ENCODE results near the gene CEP112.

CEP112 gene

GRCh38 chr17:65633988-65634387 is 557.9 kb downstream of the CEP112 start:
- H3K9me2 ChIP-seq (replicated peaks; ENCODE audit: insufficient read depth, low read length), result no peaks in the 10 kb centered on the region
- H4K20me1 ChIP-seq (ENCODE audit: low read depth, low read length), result no peaks in the 10 kb centered on the region
- H3K79me2 ChIP-seq (ENCODE audit: insufficient read depth, low read length), result no peaks in the 10 kb centered on the region
- H3K27me3 ChIP-seq (ENCODE audit: low read length), result no peaks in the 10 kb centered on the region
- H3K4me3 ChIP-seq (ENCODE audit: insufficient read depth, low read length, poor library complexity, severe bottlenecking), result no peak overlapping the region
- H3F3A ChIP-seq (ENCODE audit: insufficient read depth), result no peaks in the 10 kb centered on the region
- H3K36me3 ChIP-seq (ENCODE audit: low read length), result no peaks in the 10 kb centered on the region
- no peak overlapping the region for H3K27ac ChIP-seq (ENCODE audit: low read depth, low read length)
- no peak overlapping the region for H3K9ac ChIP-seq (ENCODE audit: low read length)
- no peak overlapping the region for H3K4me2 ChIP-seq (ENCODE audit: low read depth, low read length, poor library complexity, severe bottlenecking)
- no peaks in the 10 kb centered on the region for H3K9me3 ChIP-seq (ENCODE audit: insufficient read depth, low read length)
- H2AFZ ChIP-seq (ENCODE audit: low read depth, low read length, severe bottlenecking), result no peak overlapping the region
- TF ChIP-seq EZH2phosphoT487 (conservative IDR thresholded peaks at IDR 0.05; ENCODE audit: low read length), result no peak
- no peak for TF ChIP-seq CTCF (IDR thresholded peaks at IDR 0.05; ENCODE audit: insufficient read depth, low read length, poor library complexity, severe bottlenecking)

DNA sequence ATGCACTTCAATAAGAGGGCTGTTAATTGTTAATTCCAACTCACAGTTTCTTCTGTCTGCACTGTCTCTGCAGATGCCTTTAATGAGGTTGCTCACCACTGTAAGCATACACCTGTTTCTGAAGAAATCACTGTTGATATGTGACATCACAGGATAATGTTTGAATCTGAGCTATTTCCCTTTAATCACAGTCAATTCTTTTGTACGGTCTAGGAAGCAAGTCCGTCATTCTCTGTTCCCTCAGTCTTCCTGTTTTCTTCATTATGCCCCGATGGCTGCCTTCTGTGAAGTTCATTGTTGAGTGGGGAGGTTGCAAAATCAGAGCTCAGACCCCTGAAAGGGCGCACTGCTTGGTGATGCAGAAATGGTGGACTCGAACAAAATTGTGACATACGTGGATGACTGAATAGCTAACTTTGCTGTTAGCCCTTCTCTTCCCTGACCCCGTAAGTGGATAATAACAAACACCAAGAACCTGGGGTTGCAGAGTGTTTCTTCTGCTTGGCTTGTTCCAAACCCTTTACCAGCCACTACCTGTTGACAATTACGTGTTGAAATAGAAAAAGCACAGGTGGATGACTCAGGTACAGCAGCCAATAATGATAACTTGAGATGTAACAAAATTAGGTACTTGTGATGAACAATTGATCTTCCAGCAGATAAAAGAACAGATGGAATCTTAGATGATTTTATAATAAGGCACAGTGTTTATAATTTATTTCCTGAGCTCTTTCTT is 558.6 kb downstream of the CEP112 start:
- no peaks in the 10 kb centered on the region for H4K20me1 ChIP-seq (ENCODE audit: low read depth, low read length)
- H3K9me2 ChIP-seq (replicated peaks; ENCODE audit: insufficient read depth, low read length), result no peaks in the 10 kb centered on the region
- H2AFZ ChIP-seq (ENCODE audit: low read depth, low read length, severe bottlenecking), result no peak overlapping the region
- no peak overlapping the region for H3K27ac ChIP-seq (ENCODE audit: low read depth, low read length)
- H3F3A ChIP-seq (ENCODE audit: insufficient read depth), result no peaks in the 10 kb centered on the region
- H3K9ac ChIP-seq (ENCODE audit: low read length), result no peak overlapping the region
- H3K79me2 ChIP-seq (ENCODE audit: insufficient read depth, low read length), result no peaks in the 10 kb centered on the region
- no peaks in the 10 kb centered on the region for H3K36me3 ChIP-seq (ENCODE audit: low read length)
- TF ChIP-seq EZH2phosphoT487 (conservative IDR thresholded peaks at IDR 0.05; ENCODE audit: low read length) (no peak), CTCF (IDR thresholded peaks at IDR 0.05; ENCODE audit: insufficient read depth, low read length, poor library complexity, severe bottlenecking) (no peak)
- H3K9me3 ChIP-seq (ENCODE audit: insufficient read depth, low read length), result no peaks in the 10 kb centered on the region
- no peak overlapping the region for H3K4me2 ChIP-seq (ENCODE audit: low read depth, low read length, poor library complexity, severe bottlenecking)
- no peaks in the 10 kb centered on the region for H3K27me3 ChIP-seq (ENCODE audit: low read length)
- no peak overlapping the region for H3K4me3 ChIP-seq (ENCODE audit: insufficient read depth, low read length, poor library complexity, severe bottlenecking)

DNA sequence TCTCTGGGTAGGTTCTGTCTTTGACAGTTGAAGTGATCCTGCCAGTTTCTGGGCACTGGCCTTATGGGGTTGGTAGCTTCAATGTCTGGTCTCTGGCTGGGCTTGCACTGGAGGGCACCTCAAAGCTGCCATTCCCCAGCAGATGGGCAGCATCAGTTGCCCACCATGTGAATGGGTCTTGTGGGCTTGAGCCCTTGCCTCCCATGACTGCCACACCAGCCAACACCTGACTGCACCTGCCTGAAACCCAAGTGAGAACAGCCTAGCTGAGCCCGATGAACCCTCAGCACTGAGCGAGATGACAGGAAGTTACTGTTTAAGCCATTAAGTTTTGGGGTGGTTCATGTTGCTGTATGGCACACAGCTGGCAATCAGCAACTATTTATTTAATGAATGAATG is 561.4 kb downstream of the CEP112 start:
- Histone ChIP-seq H3K4me2 (ENCODE audit: low read depth, low read length, poor library complexity, severe bottlenecking) (no peak overlapping the region), H3K9ac (ENCODE audit: low read length) (no peak overlapping the region), H3K27me3 (ENCODE audit: low read length) (no peaks in the 10 kb centered on the region), H3K4me3 (ENCODE audit: insufficient read depth, low read length, poor library complexity, severe bottlenecking) (no peak overlapping the region), H3K79me2 (ENCODE audit: insufficient read depth, low read length) (no peaks in the 10 kb centered on the region), H4K20me1 (ENCODE audit: low read depth, low read length) (no peaks in the 10 kb centered on the region), H3K36me3 (ENCODE audit: low read length) (no peaks in the 10 kb centered on the region), H3K27ac (ENCODE audit: low read depth, low read length) (no peak overlapping the region), H3F3A (ENCODE audit: insufficient read depth) (no peaks in the 10 kb centered on the region), H3K9me2 (replicated peaks; ENCODE audit: insufficient read depth, low read length) (no peaks in the 10 kb centered on the region), H2AFZ (ENCODE audit: low read depth, low read length, severe bottlenecking) (no peak overlapping the region), H3K9me3 (ENCODE audit: insufficient read depth, low read length) (no peaks in the 10 kb centered on the region)
- no peak for TF ChIP-seq EZH2phosphoT487 (conservative IDR thresholded peaks at IDR 0.05; ENCODE audit: low read length)
- no peak for TF ChIP-seq CTCF (IDR thresholded peaks at IDR 0.05; ENCODE audit: insufficient read depth, low read length, poor library complexity, severe bottlenecking)

Data from SU-DHL-6 (cell line).